ENCODE results near the gene MIEF2.

DNA sequence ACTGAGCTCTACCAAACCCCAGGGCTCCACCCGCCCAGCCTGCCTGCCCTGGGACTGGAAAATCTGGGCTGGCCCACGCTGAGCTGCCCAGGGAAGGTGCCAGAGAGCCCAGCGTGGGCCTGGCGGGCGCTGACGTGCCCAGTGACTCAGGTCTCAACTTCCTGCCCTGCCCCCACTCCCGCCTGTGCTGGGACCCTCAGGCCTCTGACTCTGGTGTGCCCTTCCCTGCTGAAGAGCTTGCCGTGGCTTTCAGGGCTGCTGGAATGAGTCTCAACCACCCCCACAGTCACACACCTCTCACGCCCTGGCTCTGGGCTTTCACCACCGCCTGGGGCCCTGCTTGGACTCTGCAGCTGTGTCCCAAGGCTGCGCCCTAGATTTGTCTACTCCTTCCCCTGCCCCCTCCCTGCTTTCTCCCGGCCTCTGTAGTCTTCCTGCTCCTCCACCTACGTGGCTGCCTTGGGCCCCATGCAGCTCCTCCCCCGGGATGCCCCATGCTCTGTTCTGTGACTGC lies 24.7 kb upstream of the MIEF2 start:
- no peak for TF ChIP-seq EZH2phosphoT487 (IDR thresholded peaks at IDR 0.05; ENCODE audit: borderline replicate concordance, low read length)
- TF ChIP-seq, protein P1, sequence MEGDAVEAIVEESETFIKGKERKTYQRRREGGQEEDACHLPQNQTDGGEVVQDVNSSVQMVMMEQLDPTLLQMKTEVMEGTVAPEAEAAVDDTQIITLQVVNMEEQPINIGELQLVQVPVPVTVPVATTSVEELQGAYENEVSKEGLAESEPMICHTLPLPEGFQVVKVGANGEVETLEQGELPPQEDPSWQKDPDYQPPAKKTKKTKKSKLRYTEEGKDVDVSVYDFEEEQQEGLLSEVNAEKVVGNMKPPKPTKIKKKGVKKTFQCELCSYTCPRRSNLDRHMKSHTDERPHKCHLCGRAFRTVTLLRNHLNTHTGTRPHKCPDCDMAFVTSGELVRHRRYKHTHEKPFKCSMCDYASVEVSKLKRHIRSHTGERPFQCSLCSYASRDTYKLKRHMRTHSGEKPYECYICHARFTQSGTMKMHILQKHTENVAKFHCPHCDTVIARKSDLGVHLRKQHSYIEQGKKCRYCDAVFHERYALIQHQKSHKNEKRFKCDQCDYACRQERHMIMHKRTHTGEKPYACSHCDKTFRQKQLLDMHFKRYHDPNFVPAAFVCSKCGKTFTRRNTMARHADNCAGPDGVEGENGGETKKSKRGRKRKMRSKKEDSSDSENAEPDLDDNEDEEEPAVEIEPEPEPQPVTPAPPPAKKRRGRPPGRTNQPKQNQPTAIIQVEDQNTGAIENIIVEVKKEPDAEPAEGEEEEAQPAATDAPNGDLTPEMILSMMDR (conservative IDR thresholded peaks at IDR 0.05; ENCODE audit: low read depth, low read length): no peak

All from PC-3 (cell line).